ENCODE results near the gene MARK4.

The MARK4 gene

GRCh38 chr19:45234089-45234869 lies 16.8 kb upstream of the MARK4 start:
- H3K36me3 ChIP-seq = no peaks in the 10 kb centered on the region
- peak overlapping the region in 9 of 11 experiments; percentile 69 to 88 (median 84); a peak in 16 of 22 replicates for H3K27ac ChIP-seq
- no peak overlapping the region for H3K4me3 ChIP-seq
- no peaks in the 10 kb centered on the region for H4K20me1 ChIP-seq
- peak overlapping the region in 9 of 11 experiments; percentile 82 to 96 (median 93); a peak in 16 of 22 replicates for H3K4me2 ChIP-seq
- H3K4me1 ChIP-seq = peaks cover 16 to 79% (median 54%) of the 10 kb centered on the region in 10 experiments
- H3K27me3 ChIP-seq = no peaks in the 10 kb centered on the region
- peak overlapping the region in 6 of 11 experiments; percentile 67 to 82 (median 73); a peak in 8 of 22 replicates for H3K9ac ChIP-seq
- TF ChIP-seq Cebpa-rat (IDR thresholded peaks at IDR 0.05) = no peak
- peaks cover 0 to 7% (median 0%) of the 10 kb centered on the region in 11 experiments; a peak in 5 of 22 replicates for H3K9me3 ChIP-seq (replicated peaks in 1 of 11)

GRCh38 chr19:45235485-45235884 lies 15.6 kb upstream of the MARK4 start:
- Histone ChIP-seq H3K27ac (peak overlapping the region in 10 of 11 experiments; percentile 33 to 88 (median 82); a peak in 19 of 22 replicates), H3K4me2 (peak overlapping the region; percentile 82 to 96 (median 89)), H3K4me3 (peak overlapping the region in 9 of 10 experiments; percentile 10 to 64 (median 42); a peak in 15 of 20 replicates), H3K9ac (peak overlapping the region; percentile 37 to 82 (median 70); a peak in 21 of 22 replicates), H3K36me3 (no peaks in the 10 kb centered on the region), H3K27me3 (no peaks in the 10 kb centered on the region), H4K20me1 (no peaks in the 10 kb centered on the region), H3K9me3 (replicated peaks in 1 of 11) (peaks cover 0 to 7% (median 0%) of the 10 kb centered on the region in 11 experiments; a peak in 5 of 22 replicates), H3K4me1 (peaks cover 16 to 77% (median 55%) of the 10 kb centered on the region in 10 experiments)
- no peak for TF ChIP-seq Cebpa-rat (IDR thresholded peaks at IDR 0.05)

- H3K27me3 ChIP-seq = no peaks in the 10 kb centered on the region
- peaks cover 0 to 7% (median 0%) of the 10 kb centered on the region in 11 experiments; a peak in 5 of 22 replicates for H3K9me3 ChIP-seq (replicated peaks in 1 of 11)
- H3K9ac ChIP-seq = no peak overlapping the region
- no peak for TF ChIP-seq Cebpa-rat (IDR thresholded peaks at IDR 0.05)
- H3K27ac ChIP-seq = no peak overlapping the region
- H3K4me2 ChIP-seq = peak overlapping the region in 1 of 11 experiments; percentile 7; a peak in 2 of 22 replicates
- H3K36me3 ChIP-seq = no peaks in the 10 kb centered on the region
- H4K20me1 ChIP-seq = no peaks in the 10 kb centered on the region
- H3K4me1 ChIP-seq = peaks cover 9 to 66% (median 52%) of the 10 kb centered on the region in 10 experiments
- no peak overlapping the region for H3K4me3 ChIP-seq
These were observed 12.5 kb upstream of the MARK4 start for GRCh38 chr19:45238556-45238955.

GRCh38 chr19:45243144-45243732 lies 7.8 kb upstream of the MARK4 start:
- Histone ChIP-seq H3K9ac (no peak overlapping the region), H3K4me1 (peaks cover 20 to 57% (median 43%) of the 10 kb centered on the region in 10 experiments), H3K9me3 (replicated peaks in 1 of 11) (no peaks in the 10 kb centered on the region), H3K4me3 (no peak overlapping the region), H3K27ac (no peak overlapping the region), H3K36me3 (no peaks in the 10 kb centered on the region), H3K27me3 (no peaks in the 10 kb centered on the region), H4K20me1 (no peaks in the 10 kb centered on the region), H3K4me2 (no peak overlapping the region; a peak in 1 of 22 replicates)
- no peak for TF ChIP-seq Cebpa-rat (IDR thresholded peaks at IDR 0.05)

GRCh38 chr19:45244133-45244794 lies 6.8 kb upstream of the MARK4 start:
- peak overlapping the region; percentile 23 to 82 (median 69); a peak in 17 of 22 replicates for H3K4me2 ChIP-seq
- no peak overlapping the region for H3K27ac ChIP-seq
- H4K20me1 ChIP-seq = no peaks in the 10 kb centered on the region
- no peaks in the 10 kb centered on the region for H3K9me3 ChIP-seq (replicated peaks in 1 of 11)
- H3K4me1 ChIP-seq = peaks cover 20 to 58% (median 47%) of the 10 kb centered on the region in 10 experiments
- TF ChIP-seq Cebpa-rat (IDR thresholded peaks at IDR 0.05) = no peak
- H3K27me3 ChIP-seq = no peaks in the 10 kb centered on the region
- H3K9ac ChIP-seq = no peak overlapping the region
- no peaks in the 10 kb centered on the region for H3K36me3 ChIP-seq
- no peak overlapping the region for H3K4me3 ChIP-seq

GRCh38 chr19:45245334-45245787 lies 5.7 kb upstream of the MARK4 start, which contains the start of gene EXOC3L2:
TSS of gene EXOC3L2 (minus strand) at chr19:45245407. CDS start at chr19:45239045, 6,362 bp downstream.
- H3K9me3 ChIP-seq (replicated peaks in 1 of 11) = no peaks in the 10 kb centered on the region
- H3K4me2 ChIP-seq = peak within 1 kb of the TSS; percentile 44 to 82 (median 69)
- peak within 1 kb of the TSS in 8 of 11 experiments; percentile 8 to 42 (median 34); a peak in 8 of 22 replicates for H3K27ac ChIP-seq
- no peaks in the 10 kb centered on the region for H3K27me3 ChIP-seq
- H3K4me3 ChIP-seq = no peak within 1 kb of the TSS
- H3K4me1 ChIP-seq = peaks cover 23 to 67% (median 54%) of the 10 kb centered on the region in 10 experiments
- H3K36me3 ChIP-seq = no peaks in the 10 kb centered on the region
- no peaks in the 10 kb centered on the region for H4K20me1 ChIP-seq
- no peak for TF ChIP-seq Cebpa-rat (IDR thresholded peaks at IDR 0.05)
- peak within 1 kb of the TSS in 8 of 11 experiments; percentile 3 to 60 (median 40); a peak in 11 of 22 replicates for H3K9ac ChIP-seq

- Histone ChIP-seq H4K20me1 (no peaks in the 10 kb centered on the region), H3K4me3 (no peak overlapping the region), H3K4me2 (peak overlapping the region; percentile 44 to 82 (median 69); a peak in 20 of 22 replicates), H3K36me3 (no peaks in the 10 kb centered on the region), H3K9me3 (replicated peaks in 1 of 11) (no peaks in the 10 kb centered on the region), H3K4me1 (peaks cover 27 to 71% (median 58%) of the 10 kb centered on the region in 10 experiments), H3K27ac (peak overlapping the region in 8 of 11 experiments; percentile 8 to 42 (median 34); a peak in 6 of 22 replicates), H3K9ac (peak overlapping the region in 7 of 11 experiments; percentile 3 to 60 (median 43); a peak in 9 of 22 replicates), H3K27me3 (no peaks in the 10 kb centered on the region)
- TF ChIP-seq Cebpa-rat (IDR thresholded peaks at IDR 0.05) = no peak
These were observed 5.2 kb upstream of the MARK4 start for GRCh38 chr19:45245826-45246225.

GRCh38 chr19:45247136-45247535 lies 3.9 kb upstream of the MARK4 start:
- Histone ChIP-seq H3K9me3 (replicated peaks in 1 of 11) (no peaks in the 10 kb centered on the region), H4K20me1 (peaks cover under 1 to 6% (median 4%) of the 10 kb centered on the region in 11 experiments; a peak in 13 of 22 replicates), H3K36me3 (no peaks in the 10 kb centered on the region), H3K4me1 (peaks cover 29 to 60% (median 52%) of the 10 kb centered on the region in 10 experiments), H3K27ac (no peak overlapping the region), H3K27me3 (no peaks in the 10 kb centered on the region), H3K4me2 (no peak overlapping the region), H3K9ac (no peak overlapping the region), H3K4me3 (no peak overlapping the region)
- TF ChIP-seq Cebpa-rat (IDR thresholded peaks at IDR 0.05) = no peak

Data from BLaER1 treated with 17β-estradiol and CSF1 and Interleukin-3, amounts not matched to agents 10 nM and 100 nM (cell line).